Spleen (tissue), 11 donors: ENCODE results near the gene MAP2K5. TPM values are rescaled to one million over a fixed set of nuclear protein-coding genes. Genes with fewer than 3 reads are reported as not detected.

ENCODE experiments used
- DNase-seq: peaks from one replicate; pipeline ENCODE4 v3.0.0-alpha.2; 2020
- H3K27ac ChIP-seq, 8 donors: fragments of 200-600 bp; sonication (generic) in 7 of 8; 1 replicate in 4 of 8; 2 replicates in 4 of 8; pipeline versions ENCODE4 v1.5.0 to v1.8.0; 2016 to 2021; ENCODE audit warnings: inconsistent platforms in 4 of 8, mild to moderate bottlenecking in 4 of 8, moderate library complexity in 1 of 8
- H3K27me3 ChIP-seq, 7 donors: fragments of 200-600 bp; sonication (generic) in 6 of 7; replicated peaks in 1 of 7; 1 replicate in 4 of 7; 2 replicates in 3 of 7; pipeline versions ENCODE4 v1.5.0 to v1.8.0; 2016 to 2021; ENCODE audit warnings: inconsistent platforms in 3 of 7, mild to moderate bottlenecking in 1 of 7
- H3K36me3 ChIP-seq, 6 donors: fragments of 200-600 bp; sonication (generic) in 5 of 6; 1 replicate in 4 of 6; 2 replicates in 2 of 6; pipeline versions ENCODE4 v1.5.0 to v1.8.0; 2016 to 2021; ENCODE audit warnings: inconsistent platforms in 2 of 6
- H3K4me1 ChIP-seq, 6 donors: fragments of 200-600 bp; sonication (generic) in 5 of 6; 1 replicate in 3 of 6; 2 replicates in 3 of 6; pipeline versions ENCODE4 v1.5.0 to v1.8.0; 2016 to 2021; ENCODE audit warnings: inconsistent platforms in 3 of 6
- H3K4me3 ChIP-seq, 8 donors: fragments of 200-600 bp; sonication (generic) in 7 of 8; 1 replicate in 4 of 8; 2 replicates in 4 of 8; pipeline versions ENCODE4 v1.5.0 to v1.8.0; 2016 to 2021; ENCODE audit warnings: inconsistent platforms in 4 of 8, mild to moderate bottlenecking in 4 of 8, moderate library complexity in 2 of 8
- H3K9me3 ChIP-seq, 8 donors: fragments of 200-600 bp; sonication (generic) in 7 of 8; 1 replicate in 4 of 8; 2 replicates in 4 of 8; pipeline versions ENCODE4 v1.5.0 to v1.8.0; 2016 to 2021; ENCODE audit warnings: inconsistent platforms in 4 of 8
- POLR2A ChIP-seq, 3 donors: fragments of 450-650 bp; IDR thresholded peaks; one replicate each; pipeline ENCODE4 v1.5.1; 2017; ENCODE audit warnings: antibody characterized with exemption in 3 of 3, mild to moderate bottlenecking in 1 of 3
- POLR2AphosphoS5 ChIP-seq, 3 donors: sonication (generic); formaldehyde crosslinking; IDR thresholded peaks; one replicate each; pipeline ENCODE4 v1.5.1; 2017; ENCODE audit warnings: antibody characterized with exemption in 3 of 3
- WGBS, 5 donors: extraction: QIAGEN DNeasy Blood & Tissue Kit in 3 of 5; methylation state at CpG; one replicate each; pipeline versions ENCODE4 v1.1.5 to v1.1.7; 2013 to 2018; 5-methylcytosine and 5-hydroxymethylcytosine counted together
- intact Hi-C: fragments of 100-400 bp; cut with DNase I; formaldehyde crosslinking; loops from one replicate; pipeline ENCODE4 v1.15.0; 2023; ENCODE audit warnings: low total_unique reads
- polyA plus RNA-seq, 3 donors: library from polyadenylated mRNA; stranded (reverse); fragments of 200-250 nt; gene quantifications; one replicate each; pipeline ENCODE4 v1.2.1, GENCODE V29; 2013
- total RNA-seq, 7 donors: library from RNA; depleted of rRNA in 3 of 7; stranded (reverse); fragments of >200 nt in 3 of 7; fragmentation: NEBNext Ultra II Directional in 4 of 7; extraction: Animal tissue kit (Norgen Biotek cat#: 25700) in 4 of 7; gene quantifications; one replicate each; pipeline versions ENCODE4 v1.1.0 to v1.2.1, GENCODE V29; 2016 to 2021
- TF ChIP-seq, protein P1 (sequence below), 11 experiments: fragments of 200-600 bp in 7 of 11; fragments of 450-650 bp in 4 of 11; sonication (generic) in 4 of 11; IDR thresholded peaks in 8 of 11; conservative IDR thresholded peaks in 3 of 11; 1 replicate in 7 of 11; 2 replicates in 4 of 11; pipeline versions ENCODE4 v1.4.0 to v1.8.0; 2016 to 2021; ENCODE audit warnings: antibody characterized with exemption in 11 of 11, inconsistent platforms in 4 of 11, mild to moderate bottlenecking in 1 of 11
- donor health status: healthy with polysubstance abuse.
- donor health status: DM: no; HTN: no; CAD: no; lungs with moderate emphysema.
- donor health status: DM: no; HTN: no; CAD: no.
- donor health status: Bipolar disorder and iron deficiency.
- donor health status: healthy.
- donor health status: DM: no; HTN: no; CAD: no.
- donor health status: DM: yes; HTN: yes; CAD: no.

Gene MAP2K5
- total and polyA plus RNA-seq, 10 donors, result 8.4 to 30.4 (median 14.6) TPM

DNA sequence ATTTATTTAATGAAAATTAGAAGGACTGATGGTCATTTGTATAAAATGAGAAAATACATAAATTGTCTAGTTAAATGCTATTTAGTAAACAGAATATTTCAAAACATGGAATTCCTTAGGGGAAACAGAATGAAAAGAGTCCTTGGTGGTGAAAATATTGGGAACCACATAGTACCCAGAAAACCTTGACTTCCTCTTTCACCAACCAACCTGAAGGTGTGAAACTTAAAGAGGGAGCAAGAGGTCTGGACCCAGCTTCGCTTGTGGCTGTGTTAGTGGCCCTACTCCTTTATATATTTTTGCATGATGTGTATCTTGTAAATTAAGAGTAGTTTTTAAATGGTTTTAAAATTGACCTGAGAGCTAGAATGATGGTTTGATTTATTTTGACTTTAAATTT lies 64.2 kb downstream of the MAP2K5 start:
- 84 to 94% (median 94%) methylated on average over 1 of the region's 1 CpG for WGBS, 5 donors

DNA sequence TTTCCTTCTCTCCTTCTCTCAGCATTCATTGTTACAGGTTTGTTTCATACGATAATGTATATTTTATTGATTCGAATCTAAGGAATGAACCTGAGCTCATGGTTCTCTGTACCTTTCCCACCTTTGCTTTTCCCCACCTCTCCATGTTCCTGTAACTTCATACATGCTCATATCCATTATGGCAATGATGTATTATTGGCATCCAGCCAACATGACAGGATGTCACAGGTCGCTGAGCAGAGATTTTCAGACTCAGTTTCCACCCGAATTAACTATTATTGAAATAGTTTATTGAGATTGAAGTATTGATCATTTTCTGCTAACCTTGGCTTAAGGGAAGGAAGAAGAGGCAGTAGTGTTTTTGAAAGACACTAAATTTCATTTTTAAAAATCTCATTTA lies 64.8 kb downstream of the MAP2K5 start:
- no peak overlapping the region for H3K27ac ChIP-seq
- intact Hi-C loops, result no loop called here
- TF ChIP-seq POLR2AphosphoS5 (IDR thresholded peaks at IDR 0.05) (no peak), POLR2A (IDR thresholded peaks at IDR 0.05) (no peak)
- TF ChIP-seq, protein P1, sequence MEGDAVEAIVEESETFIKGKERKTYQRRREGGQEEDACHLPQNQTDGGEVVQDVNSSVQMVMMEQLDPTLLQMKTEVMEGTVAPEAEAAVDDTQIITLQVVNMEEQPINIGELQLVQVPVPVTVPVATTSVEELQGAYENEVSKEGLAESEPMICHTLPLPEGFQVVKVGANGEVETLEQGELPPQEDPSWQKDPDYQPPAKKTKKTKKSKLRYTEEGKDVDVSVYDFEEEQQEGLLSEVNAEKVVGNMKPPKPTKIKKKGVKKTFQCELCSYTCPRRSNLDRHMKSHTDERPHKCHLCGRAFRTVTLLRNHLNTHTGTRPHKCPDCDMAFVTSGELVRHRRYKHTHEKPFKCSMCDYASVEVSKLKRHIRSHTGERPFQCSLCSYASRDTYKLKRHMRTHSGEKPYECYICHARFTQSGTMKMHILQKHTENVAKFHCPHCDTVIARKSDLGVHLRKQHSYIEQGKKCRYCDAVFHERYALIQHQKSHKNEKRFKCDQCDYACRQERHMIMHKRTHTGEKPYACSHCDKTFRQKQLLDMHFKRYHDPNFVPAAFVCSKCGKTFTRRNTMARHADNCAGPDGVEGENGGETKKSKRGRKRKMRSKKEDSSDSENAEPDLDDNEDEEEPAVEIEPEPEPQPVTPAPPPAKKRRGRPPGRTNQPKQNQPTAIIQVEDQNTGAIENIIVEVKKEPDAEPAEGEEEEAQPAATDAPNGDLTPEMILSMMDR (IDR thresholded peaks at IDR 0.05 in 8 of 11, conservative IDR thresholded peaks at IDR 0.05 in 3 of 11), result no peak
- no peaks in the 10 kb centered on the region for H3K9me3 ChIP-seq
- H3K4me3 ChIP-seq, result no peak overlapping the region
- peaks cover 0 to 35% (median 0%) of the 10 kb centered on the region in 6 donors for H3K36me3 ChIP-seq
- DNase-seq, result no peak
- H3K27me3 ChIP-seq, result no peaks in the 10 kb centered on the region
- WGBS, 5 donors, result 91 to 98% (median 94%) methylated on average over 4 of the region's 4 CpGs
- peaks cover 0 to 2% (median 0%) of the 10 kb centered on the region in 6 donors for H3K4me1 ChIP-seq

More for the DNA sequence above, 64.2 kb downstream of the MAP2K5 start:
- DNase-seq, result no peak
- Histone ChIP-seq H3K9me3 (no peaks in the 10 kb centered on the region), H3K27me3 (no peaks in the 10 kb centered on the region), H3K27ac (no peak overlapping the region), H3K4me1 (peaks cover 0 to 2% (median 0%) of the 10 kb centered on the region in 6 donors), H3K36me3 (peaks cover 0 to 41% (median 1%) of the 10 kb centered on the region in 6 donors), H3K4me3 (no peak overlapping the region)
- intact Hi-C loops, result no loop called here
- TF ChIP-seq POLR2A (IDR thresholded peaks at IDR 0.05), result no peak
- TF ChIP-seq, protein P1 (IDR thresholded peaks at IDR 0.05 in 8 of 11, conservative IDR thresholded peaks at IDR 0.05 in 3 of 11), result no peak
- no peak for TF ChIP-seq POLR2AphosphoS5 (IDR thresholded peaks at IDR 0.05)

DNA sequence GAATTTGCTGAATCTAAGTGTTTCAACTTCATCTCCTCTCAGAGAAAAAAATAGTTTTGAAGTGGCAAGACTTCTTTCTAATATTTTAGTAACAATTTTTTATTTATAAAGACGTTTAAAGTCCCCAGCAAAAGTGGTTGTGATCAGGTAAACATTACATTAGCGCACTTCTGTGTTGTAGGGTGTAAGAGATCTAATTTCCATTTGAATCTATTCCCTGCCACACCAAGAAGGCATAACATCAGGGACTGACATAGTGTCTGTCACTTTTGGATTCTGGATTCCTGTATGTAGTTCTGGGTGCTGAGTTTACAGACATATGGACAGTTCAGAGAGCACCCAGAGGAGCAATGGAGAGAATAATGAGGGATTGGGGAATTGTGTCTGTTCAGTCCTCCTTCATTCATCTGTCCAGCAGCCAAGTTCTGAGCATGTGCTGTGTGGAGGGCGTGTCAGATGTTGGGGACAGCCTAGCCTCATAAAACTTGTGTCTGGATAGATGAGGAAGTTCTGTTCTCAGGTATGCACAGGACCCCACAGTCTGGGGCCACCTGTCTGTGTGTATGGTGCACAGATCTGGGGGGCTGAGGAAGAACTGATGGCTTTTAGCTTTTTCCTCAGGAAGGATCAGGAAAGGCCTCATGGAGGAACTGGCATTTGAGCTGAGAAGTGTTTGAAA lies 65.6 kb downstream of the MAP2K5 start:
- intact Hi-C loops, result no loop called here
- 89 to 98% (median 93%) methylated on average over 3 of the region's 3 CpGs for WGBS, 5 donors
- H3K27me3 ChIP-seq, result no peaks in the 10 kb centered on the region
- TF ChIP-seq POLR2A (IDR thresholded peaks at IDR 0.05) (no peak), POLR2AphosphoS5 (IDR thresholded peaks at IDR 0.05) (no peak)
- TF ChIP-seq, protein P1 (IDR thresholded peaks at IDR 0.05 in 8 of 11, conservative IDR thresholded peaks at IDR 0.05 in 3 of 11), result no peak
- H3K27ac ChIP-seq, result no peak overlapping the region
- DNase-seq, result no peak
- H3K36me3 ChIP-seq, result peaks cover 0 to 30% (median 0%) of the 10 kb centered on the region in 6 donors
- no peaks in the 10 kb centered on the region for H3K9me3 ChIP-seq
- peaks cover 0 to 2% (median 0%) of the 10 kb centered on the region in 6 donors for H3K4me1 ChIP-seq
- H3K4me3 ChIP-seq, result no peak overlapping the region

DNA sequence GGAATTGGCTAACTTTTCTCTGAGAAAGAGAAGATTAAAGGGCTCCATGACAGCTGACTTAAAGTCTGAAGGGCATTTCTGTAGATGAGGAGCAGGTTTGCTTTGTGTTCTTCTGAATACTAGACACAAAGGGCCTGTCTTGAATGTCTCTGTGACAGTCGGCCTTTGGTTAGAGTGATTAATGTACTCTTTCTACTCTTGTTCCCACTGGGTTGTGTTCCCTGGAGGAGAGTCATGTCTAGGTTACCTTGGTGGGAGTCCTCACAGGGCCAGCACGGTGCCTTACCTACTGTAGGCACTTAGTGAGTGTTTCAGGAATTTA lies 66.1 kb downstream of the MAP2K5 start:
- H3K4me1 ChIP-seq, result peaks cover 0 to 2% (median 0%) of the 10 kb centered on the region in 6 donors
- H3K4me3 ChIP-seq, result no peak overlapping the region
- 90 to 100% (median 96%) methylated on average over 2 of the region's 2 CpGs for WGBS, 5 donors
- no peaks in the 10 kb centered on the region for H3K9me3 ChIP-seq
- H3K27ac ChIP-seq, result no peak overlapping the region
- intact Hi-C loops, result no loop called here
- peaks cover 0 to 27% (median 0%) of the 10 kb centered on the region in 6 donors for H3K36me3 ChIP-seq
- TF ChIP-seq, protein P1 (IDR thresholded peaks at IDR 0.05 in 8 of 11, conservative IDR thresholded peaks at IDR 0.05 in 3 of 11), result no peak
- TF ChIP-seq POLR2AphosphoS5 (IDR thresholded peaks at IDR 0.05) (no peak), POLR2A (IDR thresholded peaks at IDR 0.05) (no peak)
- DNase-seq, result no peak
- no peaks in the 10 kb centered on the region for H3K27me3 ChIP-seq
